IMR-90 (cell line): ENCODE data around the gene ANKIB1. TPM values are rescaled to one million over a fixed set of nuclear protein-coding genes. Genes with fewer than 3 reads are reported as not detected.
A peak's percentile ranks its signal among the peaks of the same experiment; 100 is the strongest.

Experiments used
- ATAC-seq: fragments of 200-7000 bp; cut with Tn5 transposase; 2 replicates; pipeline ENCODE4 v1.9.1; 2020; ENCODE audit warnings: low read depth, mild to moderate bottlenecking, moderate library complexity
- BruUV-seq: library from RNA; stranded (reverse); fragments of 400-500 nt; replicated peaks from 2 replicates; lab custom pipeline; 2021; lab: Mats Ljungman, UMichigan
- CTCF ChIA-PET: fragments of 300-600 bp; formaldehyde crosslinking; extraction: SDS; loops from one replicate; lab custom pipeline; 2021; ENCODE audit warnings: antibody characterized with exemption; lab: Yijun Ruan, JAX
- POLR2A ChIA-PET: fragments of 300-600 bp; sonication (Branson Sonifier 250); formaldehyde crosslinking; loops from one replicate; lab custom pipeline; 2022; ENCODE audit warnings: antibody characterized with exemption; ENCODE audit not compliant: unreplicated experiment; lab: Charles Lee
- DNase-seq: peaks from one replicate; pipeline ENCODE4 v3.0.0; 2013
- H2AFZ ChIP-seq: replicated peaks from 2 replicates; pipeline ENCODE3; 2013; ENCODE audit warnings: low read length, mild to moderate bottlenecking; ENCODE audit not compliant: poor library complexity
- H2AK5ac ChIP-seq: 2 replicates; pipeline ENCODE4 v1.6.1; 2013; ENCODE audit warnings: low read depth, low read length, inconsistent platforms
- H2AK9ac ChIP-seq: replicated peaks from 2 replicates; pipeline ENCODE3; 2013; ENCODE audit warnings: mild to moderate bottlenecking, low read depth, low read length, moderate library complexity; ENCODE audit not compliant: poor library complexity
- H2BK120ac ChIP-seq: 2 replicates; pipeline ENCODE4 v1.6.1; 2013; ENCODE audit warnings: low read depth, low read length, inconsistent platforms
- H2BK15ac ChIP-seq: 3 replicates; pipeline ENCODE4 v1.6.1; 2013; ENCODE audit warnings: low read depth, low read length, inconsistent platforms
- H2BK20ac ChIP-seq: 2 replicates; pipeline ENCODE4 v1.6.1; 2013; ENCODE audit warnings: low read depth, mild to moderate bottlenecking, inconsistent platforms, low read length, moderate library complexity
- H2BK5ac ChIP-seq: 2 replicates; pipeline ENCODE4 v1.6.1; 2013; ENCODE audit warnings: mild to moderate bottlenecking, low read depth, low read length, inconsistent platforms; ENCODE audit not compliant: poor library complexity, severe bottlenecking
- H3K14ac ChIP-seq: replicated peaks from 2 replicates; pipeline ENCODE4 v1.6.1; 2013; ENCODE audit warnings: low read depth, low read length, inconsistent platforms
- H3K18ac ChIP-seq: 2 replicates; pipeline ENCODE4 v1.6.1; 2013; ENCODE audit warnings: low read depth, low read length, control low read depth
- H3K23ac ChIP-seq: 2 replicates; pipeline ENCODE4 v1.6.1; 2013; ENCODE audit warnings: low read depth, low read length, inconsistent platforms
- H3K27ac ChIP-seq: 2 replicates; pipeline ENCODE4 v1.5.1; 2013; ENCODE audit warnings: mild to moderate bottlenecking, control low read depth, low read length; ENCODE audit not compliant: insufficient read depth
- H3K27me3 ChIP-seq: 2 replicates; pipeline ENCODE4 v1.6.1; 2013; ENCODE audit warnings: low read length; ENCODE audit not compliant: control insufficient read depth, insufficient read depth
- H3K36me3 ChIP-seq: 2 replicates; pipeline ENCODE4 v1.6.1; 2013; ENCODE audit warnings: low read length, mixed read lengths; ENCODE audit not compliant: control insufficient read depth, insufficient read depth
- H3K4ac ChIP-seq: 2 replicates; pipeline ENCODE4 v1.6.1; 2013; ENCODE audit warnings: low read depth, low read length, inconsistent platforms
- H3K4me1 ChIP-seq: 2 replicates; pipeline ENCODE4 v1.6.1; 2013; ENCODE audit warnings: low read length, mixed read lengths; ENCODE audit not compliant: control insufficient read depth, insufficient read depth
- H3K4me2 ChIP-seq: 2 replicates; pipeline ENCODE4 v1.6.1; 2013; ENCODE audit warnings: low read depth, mild to moderate bottlenecking, control low read depth, low read length, moderate library complexity
- H3K4me3 ChIP-seq: 2 replicates; pipeline ENCODE4 v1.5.1; 2013; ENCODE audit warnings: low read depth, mild to moderate bottlenecking, control low read depth, low read length, moderate library complexity; ENCODE audit not compliant: insufficient read depth
- H3K56ac ChIP-seq: 2 replicates; pipeline ENCODE4 v1.6.1; 2013; ENCODE audit warnings: low read length, inconsistent platforms; ENCODE audit not compliant: insufficient read depth; ENCODE audit errors: extremely low read depth
- H3K79me1 ChIP-seq, 2 experiments: 2 replicates each; pipeline ENCODE4 v1.6.1; 2013; ENCODE audit warnings: low read length in 2 of 2, inconsistent platforms in 1 of 2, low read depth in 1 of 2
- H3K9ac ChIP-seq: 2 replicates; pipeline ENCODE4 v1.6.1; 2013; ENCODE audit warnings: low read depth, low read length, control low read depth
- H3K9me1 ChIP-seq: 2 replicates; pipeline ENCODE4 v1.6.1; 2013; ENCODE audit warnings: low read length, inconsistent platforms; ENCODE audit not compliant: insufficient read depth
- H3K9me3 ChIP-seq: 2 replicates; pipeline ENCODE4 v1.6.1; 2013; ENCODE audit warnings: low read length; ENCODE audit not compliant: control insufficient read depth, insufficient read depth
- H4K20me1 ChIP-seq: 2 replicates; pipeline ENCODE4 v1.6.1; 2013; ENCODE audit warnings: low read length, inconsistent platforms; ENCODE audit not compliant: insufficient read depth
- H4K5ac ChIP-seq: 2 replicates; pipeline ENCODE4 v1.6.1; 2013; ENCODE audit warnings: mild to moderate bottlenecking, low read depth, low read length, control low read depth
- H4K8ac ChIP-seq, 2 experiments: 2 replicates each; pipeline ENCODE4 v1.6.1; 2013; ENCODE audit warnings: low read depth in 2 of 2, low read length in 2 of 2, control low read depth in 1 of 2, inconsistent platforms in 1 of 2
- H4K91ac ChIP-seq: 2 replicates; pipeline ENCODE4 v1.6.1; 2013; ENCODE audit warnings: low read depth, low read length, inconsistent platforms; ENCODE audit not compliant: insufficient read depth
- BHLHE40 ChIP-seq: fragments of 150-350 bp; IDR thresholded peaks from 2 replicates; pipeline ENCODE4 v1.6.1; 2016; ENCODE audit warnings: mild to moderate bottlenecking, low read depth, low read length
- CEBPB ChIP-seq: IDR thresholded peaks from 2 replicates; pipeline ENCODE4 v1.6.1; 2012; ENCODE audit warnings: low read depth, low read length, improper control_type of control experiment
- CTCF ChIP-seq: conservative IDR thresholded peaks from 2 replicates; pipeline ENCODE4 v1.5.1; 2012; ENCODE audit warnings: mild to moderate bottlenecking, low read depth, low read length, improper control_type of control experiment
- FOS ChIP-seq: fragments of 150-350 bp; IDR thresholded peaks from 2 replicates; pipeline ENCODE4 v1.6.1; 2016; ENCODE audit warnings: low read depth, low read length
- MXI1 ChIP-seq: IDR thresholded peaks from 2 replicates; pipeline ENCODE4 v1.6.1; 2012; ENCODE audit warnings: low read depth, mild to moderate bottlenecking, low read length, moderate library complexity, borderline replicate concordance
- RCOR1 ChIP-seq: IDR thresholded peaks from 2 replicates; pipeline ENCODE4 v1.6.1; 2012; ENCODE audit warnings: mild to moderate bottlenecking, low read length, improper control_type of control experiment; ENCODE audit not compliant: insufficient replicate concordance
- whole genome bisulfite sequencing, 2 experiments: methylation state at CpG; one replicate each; pipeline versions ENCODE4 v1.1.5 to v1.1.7; 2013; ENCODE audit warnings: missing lambda C conversion rate in 2 of 2; ENCODE audit not compliant: insufficient read length in 1 of 2; ENCODE audit errors: extremely low coverage in 2 of 2; 5-methylcytosine and 5-hydroxymethylcytosine counted together
- dilution Hi-C: fragments of 300-500 bp; cut with HindIII; formaldehyde crosslinking; loops from one replicate; pipeline ENCODE4 v1.14.3; 2018; ENCODE audit warnings: low sequenced_read_pairs; ENCODE audit not compliant: unreplicated experiment
- in situ Hi-C: fragments of 300-500 bp; cut with MboI; formaldehyde crosslinking; loops from 3 replicates; pipeline ENCODE4 v1.14.3; 2019; ENCODE audit warnings: low sequenced_read_pairs, inconsistent platforms, mixed read lengths
- intact Hi-C: fragments of 100-400 bp; cut with micrococcal nuclease; formaldehyde crosslinking; loops from 2 replicates; pipeline ENCODE4 v1.10.0; 2022
- polyA plus RNA-seq, 3 experiments: library from polyadenylated mRNA; depleted of rRNA; stranded (reverse); fragments of >200 nt; gene quantifications; 2 replicates each; pipeline ENCODE4 v1.2.3, GENCODE V29; 2012; ENCODE audit warnings: low replicate concordance in 1 of 3
- total RNA-seq: library from RNA; depleted of rRNA; stranded (reverse); fragments of >200 nt; gene quantifications from 2 replicates; pipeline ENCODE4 v1.2.3, GENCODE V29; 2012
- TF ChIP-seq, protein P1 (sequence below): fragments of 150-350 bp; IDR thresholded peaks from 2 replicates; pipeline ENCODE4 v1.6.1; 2016; ENCODE audit warnings: low read depth, mild to moderate bottlenecking, low read length, moderate library complexity, borderline replicate concordance

ANKIB1 gene
- total and polyA plus RNA-seq, 2 of the 4 experiments (the other 2 are of a cell fraction) = 18.7 to 33.9 TPM

GRCh38 chr7:92275327-92275726 is 29.6 kb downstream of the ANKIB1 start:
- dilution Hi-C loops = no loop called here
- H3K27ac ChIP-seq = no peak overlapping the region
- no peaks in the 10 kb centered on the region for H3K36me3 ChIP-seq
- no peaks in the 10 kb centered on the region for H3K9me3 ChIP-seq
- BruUV-seq = no TSS peak
- H3K9me1 ChIP-seq = no peaks in the 10 kb centered on the region
- H3K9ac ChIP-seq = no peak overlapping the region
- no peak overlapping the region for H4K91ac ChIP-seq
- no peak overlapping the region for H4K8ac ChIP-seq
- no peak overlapping the region for H2AK9ac ChIP-seq
- no peak overlapping the region for H3K56ac ChIP-seq
- H2AFZ ChIP-seq = no peak overlapping the region
- no peak overlapping the region for H2BK20ac ChIP-seq
- DNase-seq (no peak), ATAC-seq (no peak)
- H3K4me3 ChIP-seq = no peak overlapping the region
- no peak overlapping the region for H3K4ac ChIP-seq
- intact Hi-C loops = no loop called here
- no peak overlapping the region for H3K23ac ChIP-seq
- peaks cover 26% of the 10 kb centered on the region for H4K20me1 ChIP-seq
- H3K18ac ChIP-seq = no peak overlapping the region
- H2BK5ac ChIP-seq = no peak overlapping the region
- no peak overlapping the region for H2AK5ac ChIP-seq
- WGBS, 2 experiments = 100% methylated on average over 1 of the region's 4 CpGs; no CpG with 5 or more reads in 1 of the 2 experiments
- in situ Hi-C loops = no loop called here
- H4K5ac ChIP-seq = no peak overlapping the region
- no peak overlapping the region for H3K4me2 ChIP-seq
- no peaks in the 10 kb centered on the region for H3K27me3 ChIP-seq
- no peak overlapping the region for H2BK120ac ChIP-seq
- H3K14ac ChIP-seq = no peak overlapping the region
- H3K4me1 ChIP-seq = no peaks in the 10 kb centered on the region
- H2BK15ac ChIP-seq = no peak overlapping the region
- POLR2A ChIA-PET = no interaction called here
- H3K79me1 ChIP-seq = peaks cover 42 to 45% of the 10 kb centered on the region in 2 experiments
- CTCF ChIA-PET = no interaction called here
- no peak for TF ChIP-seq BHLHE40
- TF ChIP-seq FOS = no peak
- TF ChIP-seq RCOR1 = no peak
- no peak for TF ChIP-seq MXI1
- TF ChIP-seq CEBPB = peak; percentile 57; the same call in 1 of the 2 replicates
- TF ChIP-seq, protein P1, sequence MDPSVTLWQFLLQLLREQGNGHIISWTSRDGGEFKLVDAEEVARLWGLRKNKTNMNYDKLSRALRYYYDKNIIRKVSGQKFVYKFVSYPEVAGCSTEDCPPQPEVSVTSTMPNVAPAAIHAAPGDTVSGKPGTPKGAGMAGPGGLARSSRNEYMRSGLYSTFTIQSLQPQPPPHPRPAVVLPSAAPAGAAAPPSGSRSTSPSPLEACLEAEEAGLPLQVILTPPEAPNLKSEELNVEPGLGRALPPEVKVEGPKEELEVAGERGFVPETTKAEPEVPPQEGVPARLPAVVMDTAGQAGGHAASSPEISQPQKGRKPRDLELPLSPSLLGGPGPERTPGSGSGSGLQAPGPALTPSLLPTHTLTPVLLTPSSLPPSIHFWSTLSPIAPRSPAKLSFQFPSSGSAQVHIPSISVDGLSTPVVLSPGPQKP = no peak
- TF ChIP-seq CTCF = no peak
